ENCODE data around the gene ATRN. TPM values are rescaled to one million over a fixed set of nuclear protein-coding genes. Genes with fewer than 3 reads are reported as not detected.
A peak's percentile ranks its signal among the peaks of the same experiment; 100 is the strongest.

The ATRN gene
- total and polyA plus RNA-seq, 2 experiments from 2014 or later: 2.2 to 18.3 TPM

DNA sequence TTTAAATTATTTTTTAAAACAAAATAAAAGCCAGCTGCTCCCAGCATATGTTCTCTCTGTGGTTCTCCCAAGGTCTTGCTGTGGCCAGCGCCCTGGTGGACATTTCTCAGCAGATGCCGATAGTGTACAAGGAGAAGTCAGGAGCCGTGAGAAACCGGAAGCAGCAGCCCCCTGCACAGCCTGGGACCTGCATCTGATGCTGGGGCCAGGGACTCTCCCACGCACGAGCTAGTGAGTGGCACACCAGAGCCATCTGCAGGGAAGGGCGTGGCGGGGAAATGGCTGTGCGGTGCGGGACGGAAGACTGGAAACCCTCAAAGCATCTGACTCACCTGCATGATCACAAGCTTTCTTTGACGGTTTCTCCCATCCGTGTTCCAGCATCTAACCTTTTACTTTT is 175.8 kb downstream of the ATRN start:
- no peaks in the 10 kb centered on the region for H3K9me3 Mint-ChIP-seq
- no peaks in the 10 kb centered on the region for H3K36me3 ChIP-seq (ENCODE audit: insufficient read depth)
- no peaks in the 10 kb centered on the region for H4K20me1 ChIP-seq (replicated peaks; ENCODE audit: insufficient read depth)
- no peaks in the 10 kb centered on the region for H3K27me3 ChIP-seq (ENCODE audit: insufficient read depth)
- no peak overlapping the region for H3K27ac ChIP-seq (ENCODE audit: low read depth)
- no peaks in the 10 kb centered on the region for H3K4me1 ChIP-seq (ENCODE audit: insufficient read depth)
- no peak overlapping the region for H3K4me2 ChIP-seq
- peaks cover 3% of the 10 kb centered on the region for H3K27me3 Mint-ChIP-seq (ENCODE audit: insufficient read depth, low read depth, poor library complexity)
- no peaks in the 10 kb centered on the region for H3K79me2 ChIP-seq (replicated peaks; ENCODE audit: insufficient read depth)
- H2AFZ ChIP-seq: no peak overlapping the region
- TF ChIP-seq STAT1 (IDR thresholded peaks at IDR 0.05; ENCODE audit: unreplicated experiment) (no peak), CTCF (conservative IDR thresholded peaks at IDR 0.05; ENCODE audit: low read depth in 2 of 2) (peak in 1 of 2 experiments; percentile 18; a peak in 1 of 4 replicates)
- ATAC-seq: no peak; the same call in 1 of the 3 replicates
- peaks cover 4% of the 10 kb centered on the region; the same call in 2 of the 3 replicates for H3K4me1 Mint-ChIP-seq
- H3K4me3 ChIP-seq: no peak overlapping the region
- no peak overlapping the region for H3K27ac Mint-ChIP-seq
- H3K9me2 ChIP-seq (ENCODE audit: insufficient read depth): no peaks in the 10 kb centered on the region
- no peak for DNase-seq (ENCODE audit: low spot score)
- H3K36me3 Mint-ChIP-seq (ENCODE audit: low read depth): no peaks in the 10 kb centered on the region; the same call in 2 of the 3 replicates
- H3K4me3 Mint-ChIP-seq: no peak overlapping the region
- no peaks in the 10 kb centered on the region for H3F3A ChIP-seq (replicated peaks; ENCODE audit: low read depth)

DNA sequence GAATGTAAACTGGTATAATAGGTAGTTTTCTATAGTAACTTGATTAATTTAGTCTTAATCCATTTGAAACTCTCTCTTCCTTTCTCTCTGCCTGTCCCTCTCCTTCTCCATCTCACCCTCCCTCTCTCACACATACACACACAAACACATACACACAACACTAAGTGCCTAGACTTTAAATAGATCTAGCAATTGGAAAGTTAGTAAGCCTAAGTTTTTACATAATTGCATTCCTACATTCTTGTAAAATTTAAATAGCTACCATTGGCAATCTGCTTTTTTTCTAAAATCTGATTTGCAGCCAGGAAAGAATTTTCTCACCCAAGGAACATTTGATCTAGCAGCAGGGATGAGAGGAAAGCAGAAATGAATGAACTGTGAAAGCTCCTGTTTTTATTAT is 176.7 kb downstream of the ATRN start:
- DNase-seq (ENCODE audit: low spot score) (no peak), ATAC-seq (no peak)
- Histone ChIP-seq H3K79me2 (replicated peaks; ENCODE audit: insufficient read depth) (no peaks in the 10 kb centered on the region), H3K9me2 (ENCODE audit: insufficient read depth) (no peaks in the 10 kb centered on the region), H3K4me3 (no peak overlapping the region), H3K4me2 (no peak overlapping the region), H4K20me1 (replicated peaks; ENCODE audit: insufficient read depth) (no peaks in the 10 kb centered on the region), H3K4me1 (ENCODE audit: insufficient read depth) (no peaks in the 10 kb centered on the region), H3K27me3 (ENCODE audit: insufficient read depth) (no peaks in the 10 kb centered on the region), H3F3A (replicated peaks; ENCODE audit: low read depth) (no peaks in the 10 kb centered on the region), H2AFZ (no peak overlapping the region), H3K27ac (ENCODE audit: low read depth) (no peak overlapping the region), H3K36me3 (ENCODE audit: insufficient read depth) (no peaks in the 10 kb centered on the region)
- Mint-ChIP-seq H3K27ac (0 out of 2 replicates have a peak overlapping the region, but pooled peaks have one; percentile 7), H3K4me1 (peaks cover 4% of the 10 kb centered on the region; the same call in 2 of the 3 replicates), H3K27me3 (ENCODE audit: insufficient read depth, low read depth, poor library complexity) (peaks cover 1% of the 10 kb centered on the region), H3K36me3 (ENCODE audit: low read depth) (no peaks in the 10 kb centered on the region; the same call in 2 of the 3 replicates), H3K4me3 (no peak overlapping the region), H3K9me3 (no peaks in the 10 kb centered on the region)
- TF ChIP-seq NANOG (IDR thresholded peaks at IDR 0.05; ENCODE audit: borderline replicate concordance) (no peak), JUNB (IDR thresholded peaks at IDR 0.05; ENCODE audit: unreplicated experiment) (no peak), CTCF (conservative IDR thresholded peaks at IDR 0.05; ENCODE audit: low read depth in 2 of 2) (no peak), ZNF114 (CRISPR knock-in tag; IDR thresholded peaks at IDR 0.05) (no peak), POLR2AphosphoS5 (IDR thresholded peaks at IDR 0.05; ENCODE audit: low read depth) (no peak), EZH2phosphoT487 (IDR thresholded peaks at IDR 0.05; ENCODE audit: unreplicated experiment) (no peak), STAT1 (IDR thresholded peaks at IDR 0.05; ENCODE audit: unreplicated experiment) (no peak), ETS1 (IDR thresholded peaks at IDR 0.05) (no peak), ZNF331 (CRISPR knock-in tag; IDR thresholded peaks at IDR 0.05; ENCODE audit: low read depth) (no peak)
- TF ChIP-seq, protein P1, sequence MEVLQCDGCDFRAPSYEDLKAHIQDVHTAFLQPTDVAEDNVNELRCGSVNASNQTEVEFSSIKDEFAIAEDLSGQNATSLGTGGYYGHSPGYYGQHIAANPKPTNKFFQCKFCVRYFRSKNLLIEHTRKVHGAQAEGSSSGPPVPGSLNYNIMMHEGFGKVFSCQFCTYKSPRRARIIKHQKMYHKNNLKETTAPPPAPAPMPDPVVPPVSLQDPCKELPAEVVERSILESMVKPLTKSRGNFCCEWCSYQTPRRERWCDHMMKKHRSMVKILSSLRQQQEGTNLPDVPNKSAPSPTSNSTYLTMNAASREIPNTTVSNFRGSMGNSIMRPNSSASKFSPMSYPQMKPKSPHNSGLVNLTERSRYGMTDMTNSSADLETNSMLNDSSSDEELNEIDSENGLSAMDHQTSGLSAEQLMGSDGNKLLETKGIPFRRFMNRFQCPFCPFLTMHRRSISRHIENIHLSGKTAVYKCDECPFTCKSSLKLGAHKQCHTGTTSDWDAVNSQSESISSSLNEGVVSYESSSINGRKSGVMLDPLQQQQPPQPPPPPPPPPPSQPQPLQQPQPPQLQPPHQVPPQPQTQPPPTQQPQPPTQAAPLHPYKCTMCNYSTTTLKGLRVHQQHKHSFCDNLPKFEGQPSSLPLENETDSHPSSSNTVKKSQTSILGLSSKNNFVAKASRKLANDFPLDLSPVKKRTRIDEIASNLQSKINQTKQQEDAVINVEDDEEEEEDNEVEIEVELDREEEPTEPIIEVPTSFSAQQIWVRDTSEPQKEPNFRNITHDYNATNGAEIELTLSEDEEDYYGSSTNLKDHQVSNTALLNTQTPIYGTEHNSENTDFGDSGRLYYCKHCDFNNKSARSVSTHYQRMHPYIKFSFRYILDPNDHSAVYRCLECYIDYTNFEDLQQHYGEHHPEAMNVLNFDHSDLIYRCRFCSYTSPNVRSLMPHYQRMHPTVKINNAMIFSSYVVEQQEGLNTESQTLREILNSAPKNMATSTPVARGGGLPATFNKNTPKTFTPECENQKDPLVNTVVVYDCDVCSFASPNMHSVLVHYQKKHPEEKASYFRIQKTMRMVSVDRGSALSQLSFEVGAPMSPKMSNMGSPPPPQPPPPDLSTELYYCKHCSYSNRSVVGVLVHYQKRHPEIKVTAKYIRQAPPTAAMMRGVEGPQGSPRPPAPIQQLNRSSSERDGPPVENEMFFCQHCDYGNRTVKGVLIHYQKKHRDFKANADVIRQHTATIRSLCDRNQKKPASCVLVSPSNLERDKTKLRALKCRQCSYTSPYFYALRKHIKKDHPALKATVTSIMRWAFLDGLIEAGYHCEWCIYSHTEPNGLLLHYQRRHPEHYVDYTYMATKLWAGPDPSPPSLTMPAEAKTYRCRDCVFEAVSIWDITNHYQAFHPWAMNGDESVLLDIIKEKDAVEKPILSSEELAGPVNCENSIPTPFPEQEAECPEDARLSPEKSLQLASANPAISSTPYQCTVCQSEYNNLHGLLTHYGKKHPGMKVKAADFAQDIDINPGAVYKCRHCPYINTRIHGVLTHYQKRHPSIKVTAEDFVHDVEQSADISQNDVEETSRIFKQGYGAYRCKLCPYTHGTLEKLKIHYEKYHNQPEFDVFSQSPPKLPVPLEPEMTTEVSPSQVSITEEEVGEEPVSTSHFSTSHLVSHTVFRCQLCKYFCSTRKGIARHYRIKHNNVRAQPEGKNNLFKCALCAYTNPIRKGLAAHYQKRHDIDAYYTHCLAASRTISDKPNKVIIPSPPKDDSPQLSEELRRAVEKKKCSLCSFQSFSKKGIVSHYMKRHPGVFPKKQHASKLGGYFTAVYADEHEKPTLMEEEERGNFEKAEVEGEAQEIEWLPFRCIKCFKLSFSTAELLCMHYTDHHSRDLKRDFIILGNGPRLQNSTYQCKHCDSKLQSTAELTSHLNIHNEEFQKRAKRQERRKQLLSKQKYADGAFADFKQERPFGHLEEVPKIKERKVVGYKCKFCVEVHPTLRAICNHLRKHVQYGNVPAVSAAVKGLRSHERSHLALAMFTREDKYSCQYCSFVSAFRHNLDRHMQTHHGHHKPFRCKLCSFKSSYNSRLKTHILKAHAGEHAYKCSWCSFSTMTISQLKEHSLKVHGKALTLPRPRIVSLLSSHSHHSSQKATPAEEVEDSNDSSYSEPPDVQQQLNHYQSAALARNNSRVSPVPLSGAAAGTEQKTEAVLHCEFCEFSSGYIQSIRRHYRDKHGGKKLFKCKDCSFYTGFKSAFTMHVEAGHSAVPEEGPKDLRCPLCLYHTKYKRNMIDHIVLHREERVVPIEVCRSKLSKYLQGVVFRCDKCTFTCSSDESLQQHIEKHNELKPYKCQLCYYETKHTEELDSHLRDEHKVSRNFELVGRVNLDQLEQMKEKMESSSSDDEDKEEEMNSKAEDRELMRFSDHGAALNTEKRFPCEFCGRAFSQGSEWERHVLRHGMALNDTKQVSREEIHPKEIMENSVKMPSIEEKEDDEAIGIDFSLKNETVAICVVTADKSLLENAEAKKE (CRISPR knock-in tag; IDR thresholded peaks at IDR 0.05): no peak
